ENCODE data around the gene GPRIN3.
A peak's percentile ranks its signal among the peaks of the same experiment; 100 is the strongest.

The GPRIN3 gene

DNA sequence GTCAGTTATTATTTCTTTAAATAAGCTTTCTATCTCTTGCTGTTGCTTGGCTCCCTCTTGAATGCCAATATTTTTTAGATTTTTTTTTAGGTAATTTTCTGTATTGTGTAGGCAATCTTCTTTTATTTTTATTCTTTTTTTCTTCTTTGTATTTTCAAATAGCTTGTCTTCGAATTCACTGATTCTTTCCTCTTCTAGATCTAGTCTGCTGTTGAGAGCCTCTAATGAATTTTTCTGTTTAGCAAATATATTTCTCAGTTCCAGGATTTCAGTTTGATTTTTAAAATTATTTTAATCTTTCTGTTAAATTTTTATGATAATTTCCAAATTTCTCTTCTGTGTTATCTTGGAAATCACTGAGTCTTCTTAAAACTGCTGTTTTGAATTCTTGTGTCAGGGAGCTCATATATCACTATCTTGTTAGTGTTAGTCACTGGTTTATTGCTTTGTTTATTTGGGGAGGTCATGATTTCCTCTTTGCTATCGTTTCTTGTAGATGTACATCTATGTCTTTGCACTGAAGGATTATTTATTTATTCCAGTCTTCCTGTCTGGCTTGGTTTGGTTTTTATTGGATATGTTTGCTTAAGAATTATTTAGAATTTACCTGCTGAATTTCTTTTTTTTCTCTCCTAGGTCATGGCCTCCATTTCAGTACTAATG is 39.9 kb upstream of the GPRIN3 start:
- no peak for DNase-seq (ENCODE audit: low read depth)
- TF ChIP-seq, protein P1, sequence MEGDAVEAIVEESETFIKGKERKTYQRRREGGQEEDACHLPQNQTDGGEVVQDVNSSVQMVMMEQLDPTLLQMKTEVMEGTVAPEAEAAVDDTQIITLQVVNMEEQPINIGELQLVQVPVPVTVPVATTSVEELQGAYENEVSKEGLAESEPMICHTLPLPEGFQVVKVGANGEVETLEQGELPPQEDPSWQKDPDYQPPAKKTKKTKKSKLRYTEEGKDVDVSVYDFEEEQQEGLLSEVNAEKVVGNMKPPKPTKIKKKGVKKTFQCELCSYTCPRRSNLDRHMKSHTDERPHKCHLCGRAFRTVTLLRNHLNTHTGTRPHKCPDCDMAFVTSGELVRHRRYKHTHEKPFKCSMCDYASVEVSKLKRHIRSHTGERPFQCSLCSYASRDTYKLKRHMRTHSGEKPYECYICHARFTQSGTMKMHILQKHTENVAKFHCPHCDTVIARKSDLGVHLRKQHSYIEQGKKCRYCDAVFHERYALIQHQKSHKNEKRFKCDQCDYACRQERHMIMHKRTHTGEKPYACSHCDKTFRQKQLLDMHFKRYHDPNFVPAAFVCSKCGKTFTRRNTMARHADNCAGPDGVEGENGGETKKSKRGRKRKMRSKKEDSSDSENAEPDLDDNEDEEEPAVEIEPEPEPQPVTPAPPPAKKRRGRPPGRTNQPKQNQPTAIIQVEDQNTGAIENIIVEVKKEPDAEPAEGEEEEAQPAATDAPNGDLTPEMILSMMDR (conservative IDR thresholded peaks at IDR 0.05; ENCODE audit: low read depth, low read length): no peak
- no peak overlapping the region for H3K4me3 ChIP-seq (ENCODE audit: low read depth, low read length)

DNA sequence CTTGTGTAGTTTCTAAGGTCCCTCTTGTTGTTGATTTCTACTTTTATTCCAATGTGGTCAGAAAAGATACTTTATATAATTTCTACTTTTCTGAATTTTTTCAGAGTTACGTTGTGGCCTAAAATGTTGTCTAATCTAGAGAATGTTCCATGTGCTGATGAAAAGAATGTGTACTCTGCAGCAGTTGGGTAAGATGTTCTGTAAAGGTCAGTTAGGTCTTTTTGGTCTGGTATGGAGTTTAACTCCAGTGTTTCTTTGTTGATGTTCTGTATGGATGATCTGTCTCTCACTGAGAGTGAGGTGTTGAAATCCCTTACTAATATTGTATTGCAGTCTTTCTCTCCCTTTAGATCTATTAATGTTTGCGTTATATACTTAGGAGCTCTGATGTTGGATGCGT is 37.0 kb upstream of the GPRIN3 start:
- no peak overlapping the region for H3K4me3 ChIP-seq (ENCODE audit: low read depth, low read length)
- DNase-seq (ENCODE audit: low read depth): peak; percentile 82
- TF ChIP-seq, protein P1 (conservative IDR thresholded peaks at IDR 0.05; ENCODE audit: low read depth, low read length): no peak

DNA sequence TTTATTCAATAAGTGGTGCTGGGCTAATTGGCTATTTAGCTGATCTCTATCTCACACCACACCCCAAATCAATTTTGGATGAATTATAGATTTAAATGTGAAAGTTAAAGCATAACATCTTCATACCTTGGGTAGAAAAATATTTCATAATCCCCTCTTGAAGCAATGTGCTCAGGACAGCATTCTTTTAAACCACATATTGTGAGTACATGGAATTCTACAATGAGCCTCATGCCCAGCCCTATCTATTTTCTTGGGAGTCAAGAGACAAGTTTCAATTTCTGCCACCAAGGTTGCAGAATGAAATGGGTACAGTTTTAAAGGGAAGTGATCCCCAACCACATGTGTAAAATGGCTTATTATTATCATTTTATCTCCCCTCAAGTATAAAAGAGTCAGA is 30.6 kb upstream of the GPRIN3 start:
- peak; percentile 37 for DNase-seq (ENCODE audit: low read depth)
- TF ChIP-seq, protein P1 (conservative IDR thresholded peaks at IDR 0.05; ENCODE audit: low read depth, low read length): no peak
- H3K4me3 ChIP-seq (ENCODE audit: low read depth, low read length): no peak overlapping the region

- no peak for DNase-seq (ENCODE audit: low read depth)
- H3K4me3 ChIP-seq (ENCODE audit: low read depth, low read length): no peak overlapping the region
- TF ChIP-seq, protein P1 (conservative IDR thresholded peaks at IDR 0.05; ENCODE audit: low read depth, low read length): no peak
Measured at GRCh38 chr4:89337681-89338080, 30.1 kb upstream of the GPRIN3 start.

GRCh38 chr4:89336818-89337420 is 29.3 kb upstream of the GPRIN3 start:
- no peak for DNase-seq (ENCODE audit: low read depth)
- no peak overlapping the region for H3K4me3 ChIP-seq (ENCODE audit: low read depth, low read length)
- TF ChIP-seq, protein P1 (conservative IDR thresholded peaks at IDR 0.05; ENCODE audit: low read depth, low read length): no peak

DNA sequence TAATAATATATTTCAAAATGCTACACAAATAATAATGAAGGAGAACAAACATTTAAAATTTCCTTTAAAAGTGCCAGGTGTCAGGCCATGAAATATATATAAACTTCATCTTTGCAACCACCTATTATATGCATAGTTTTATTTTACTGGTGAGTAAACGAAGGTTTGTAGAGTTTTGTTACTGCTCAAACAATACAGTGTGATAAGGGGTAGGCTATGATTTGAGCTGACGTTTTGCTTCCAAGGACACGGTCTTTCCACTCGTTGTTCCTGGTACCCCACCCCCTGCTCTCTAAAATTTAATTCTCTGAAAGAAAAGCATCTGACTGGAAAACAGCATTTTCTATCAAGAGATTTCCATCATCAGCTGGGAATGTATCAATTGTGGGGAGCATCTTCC is 27.2 kb upstream of the GPRIN3 start:
- DNase-seq (ENCODE audit: low read depth): no peak
- H3K4me3 ChIP-seq (ENCODE audit: low read depth, low read length): no peak overlapping the region
- TF ChIP-seq, protein P1 (conservative IDR thresholded peaks at IDR 0.05; ENCODE audit: low read depth, low read length): no peak

DNA sequence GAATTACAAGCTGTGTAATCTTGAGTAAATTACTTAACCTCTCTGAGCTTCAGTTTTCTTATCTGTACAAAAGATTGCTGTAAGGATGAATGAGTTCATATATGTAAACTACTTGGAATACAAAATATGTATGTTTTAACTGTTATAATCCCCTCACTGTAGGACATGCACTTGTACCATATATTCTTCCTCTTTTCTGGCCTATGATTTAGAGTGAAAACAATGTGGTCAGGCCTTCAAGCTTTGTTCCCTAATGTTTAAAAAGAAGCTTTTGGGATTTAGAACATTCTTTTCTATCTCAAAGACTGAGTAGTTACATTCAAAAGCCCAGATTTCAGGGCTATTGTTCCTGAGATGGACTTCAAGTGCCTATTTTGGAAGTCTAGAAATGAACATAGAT is 26.7 kb upstream of the GPRIN3 start:
- TF ChIP-seq, protein P1 (conservative IDR thresholded peaks at IDR 0.05; ENCODE audit: low read depth, low read length): no peak

More for the DNA sequence above, 26.7 kb upstream of the GPRIN3 start:
- DNase-seq (ENCODE audit: low read depth): no peak
- no peak overlapping the region for H3K4me3 ChIP-seq (ENCODE audit: low read depth, low read length)
